Mesendoderm (in vitro differentiated cells): ENCODE data around the gene RUNX3.

Experiments used
- DNase-seq: peaks from one replicate; pipeline ENCODE4 v3.0.0; 2013
- H2AK5ac ChIP-seq: 2 replicates; pipeline ENCODE4 v1.6.1; 2013; ENCODE audit warnings: low read length, inconsistent platforms
- H2BK120ac ChIP-seq: 2 replicates; pipeline ENCODE4 v1.6.1; 2013; ENCODE audit warnings: low read depth, mild to moderate bottlenecking, low read length, moderate library complexity, mixed read lengths
- H2BK15ac ChIP-seq: replicated peaks from 2 replicates; pipeline ENCODE4 v1.6.1; 2013; ENCODE audit warnings: low read depth, mild to moderate bottlenecking, moderate library complexity
- H2BK5ac ChIP-seq: 2 replicates; pipeline ENCODE4 v1.6.1; 2013; ENCODE audit warnings: low read length, inconsistent platforms
- H3K18ac ChIP-seq: 2 replicates; pipeline ENCODE4 v1.6.1; 2013; ENCODE audit warnings: mild to moderate bottlenecking, low read length, mixed read lengths
- H3K23ac ChIP-seq: one replicate; pipeline ENCODE4 v1.6.1; 2013; ENCODE audit warnings: low read length
- H3K27ac ChIP-seq: 2 replicates; pipeline ENCODE4 v1.5.1; 2013; ENCODE audit warnings: low read depth, mild to moderate bottlenecking, inconsistent platforms, low read length, moderate library complexity
- H3K27me3 ChIP-seq: 2 replicates; pipeline ENCODE4 v1.6.1; 2013; ENCODE audit warnings: low read length, control low read depth, mild to moderate bottlenecking, inconsistent platforms; ENCODE audit not compliant: insufficient read depth, poor library complexity
- H3K36me3 ChIP-seq: 2 replicates; pipeline ENCODE4 v1.6.1; 2013; ENCODE audit warnings: low read length, inconsistent platforms; ENCODE audit not compliant: control insufficient read depth, insufficient read depth
- H3K4ac ChIP-seq: one replicate; pipeline ENCODE4 v1.6.1; 2013; ENCODE audit warnings: low read depth, mild to moderate bottlenecking, low read length, moderate library complexity
- H3K4me1 ChIP-seq: 2 replicates; pipeline ENCODE4 v1.6.1; 2013; ENCODE audit warnings: low read depth, low read length, inconsistent platforms; ENCODE audit not compliant: control insufficient read depth
- H3K4me2 ChIP-seq: 2 replicates; pipeline ENCODE4 v1.6.1; 2013; ENCODE audit warnings: low read length
- H3K4me3 ChIP-seq: 2 replicates; pipeline ENCODE4 v1.5.1; 2013; ENCODE audit warnings: mild to moderate bottlenecking, low read length
- H3K56ac ChIP-seq: one replicate; pipeline ENCODE4 v1.6.1; 2013; ENCODE audit warnings: low read length
- H3K79me1 ChIP-seq: 2 replicates; pipeline ENCODE4 v1.6.1; 2013; ENCODE audit warnings: low read length, inconsistent platforms
- H3K79me2 ChIP-seq: 2 replicates; pipeline ENCODE4 v1.6.1; 2013; ENCODE audit warnings: mild to moderate bottlenecking, low read length; ENCODE audit not compliant: control insufficient read depth, insufficient read depth
- H3K9ac ChIP-seq: 2 replicates; pipeline ENCODE4 v1.6.1; 2013; ENCODE audit warnings: low read length, inconsistent platforms
- H4K5ac ChIP-seq: one replicate; pipeline ENCODE4 v1.6.1; 2013; ENCODE audit warnings: low read length
- H4K8ac ChIP-seq: one replicate; pipeline ENCODE4 v1.6.1; 2013; ENCODE audit warnings: low read depth, mild to moderate bottlenecking, control low read depth, low read length, moderate library complexity
- WGBS: extraction: QIAGEN DNeasy Blood & Tissue Kit; methylation state at CpG from one replicate; pipeline ENCODE4 v1.1.7; 2013; ENCODE audit warnings: low lambda C conversion rate, missing lambda C conversion rate; ENCODE audit not compliant: insufficient coverage; ENCODE audit errors: extremely low coverage; 5-methylcytosine and 5-hydroxymethylcytosine counted together

Gene RUNX3

DNA sequence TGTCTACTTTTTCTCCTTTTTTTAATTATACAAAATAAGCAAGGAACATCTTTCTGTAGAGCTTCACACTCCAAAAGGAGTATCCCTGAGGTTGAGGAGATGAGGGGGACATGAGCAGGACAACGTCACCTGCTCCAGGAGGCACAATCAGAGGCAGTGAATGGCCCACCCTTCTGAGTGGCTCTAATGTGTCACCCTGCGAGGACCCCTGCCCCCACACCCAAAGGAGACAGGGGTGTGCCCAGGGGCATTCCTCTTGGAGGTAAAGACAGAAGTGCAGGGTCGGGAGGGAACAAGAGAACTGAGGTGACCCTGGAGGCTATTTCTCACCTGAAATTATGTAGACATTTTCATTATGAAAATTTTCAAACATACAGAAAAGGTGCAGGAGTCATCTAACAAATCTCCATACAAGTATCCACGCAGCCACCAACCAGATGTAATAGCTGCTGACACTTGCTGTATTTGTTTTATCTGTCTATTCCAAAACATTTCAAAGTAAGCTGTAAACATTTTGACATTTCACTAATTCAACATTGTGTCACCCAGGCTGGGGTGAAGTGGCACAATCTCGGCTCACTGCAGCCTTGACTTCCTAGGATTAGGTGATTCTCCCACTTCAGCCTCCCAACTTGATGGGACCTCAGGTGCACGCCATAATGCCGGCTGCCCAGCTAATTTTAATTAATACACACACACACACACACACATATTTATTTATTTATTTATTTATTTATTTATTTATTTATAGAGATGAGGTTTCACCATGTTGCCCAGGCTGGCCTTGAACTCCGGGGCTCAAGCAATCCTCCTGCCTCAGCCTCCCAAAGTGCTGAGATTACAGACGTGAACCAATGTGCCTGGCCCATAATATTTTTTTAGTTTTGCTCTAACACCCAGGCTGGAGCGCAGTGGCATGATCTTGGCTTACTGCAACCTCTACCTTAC, 70.7 kb downstream of the RUNX3 start:
- Histone ChIP-seq H3K79me2 (no peaks in the 10 kb centered on the region), H3K9ac (no peak overlapping the region), H4K8ac (no peak overlapping the region), H2BK15ac (no peak overlapping the region), H3K56ac (no peak overlapping the region), H3K79me1 (no peaks in the 10 kb centered on the region), H3K27me3 (no peaks in the 10 kb centered on the region), H3K23ac (no peak overlapping the region), H3K4me1 (no peaks in the 10 kb centered on the region), H3K4ac (no peak overlapping the region), H2BK120ac (no peak overlapping the region), H3K36me3 (no peaks in the 10 kb centered on the region), H2AK5ac (no peak overlapping the region), H3K4me3 (no peak overlapping the region), H3K4me2 (no peak overlapping the region), H3K18ac (no peak overlapping the region), H2BK5ac (no peak overlapping the region), H3K27ac (no peak overlapping the region), H4K5ac (no peak overlapping the region)
- DNase-seq = no peak
- WGBS = no CpG with 5 or more reads among the region's 10 CpGs

- Histone ChIP-seq H3K79me1 (no peaks in the 10 kb centered on the region), H4K8ac (no peak overlapping the region), H3K4me1 (no peaks in the 10 kb centered on the region), H2BK15ac (no peak overlapping the region), H3K9ac (no peak overlapping the region), H3K4me3 (no peak overlapping the region), H2AK5ac (no peak overlapping the region), H3K27ac (no peak overlapping the region), H3K4me2 (no peak overlapping the region), H4K5ac (no peak overlapping the region), H3K27me3 (no peaks in the 10 kb centered on the region), H3K79me2 (no peaks in the 10 kb centered on the region), H3K18ac (no peak overlapping the region), H3K56ac (no peak overlapping the region), H2BK120ac (no peak overlapping the region), H3K23ac (no peak overlapping the region), H3K36me3 (no peaks in the 10 kb centered on the region), H2BK5ac (no peak overlapping the region), H3K4ac (no peak overlapping the region)
- DNase-seq = no peak
- WGBS = no CpG with 5 or more reads among the region's 1 CpG
These were observed 71.8 kb downstream of the RUNX3 start for GRCh38 chr1:24858277-24858676.

DNA sequence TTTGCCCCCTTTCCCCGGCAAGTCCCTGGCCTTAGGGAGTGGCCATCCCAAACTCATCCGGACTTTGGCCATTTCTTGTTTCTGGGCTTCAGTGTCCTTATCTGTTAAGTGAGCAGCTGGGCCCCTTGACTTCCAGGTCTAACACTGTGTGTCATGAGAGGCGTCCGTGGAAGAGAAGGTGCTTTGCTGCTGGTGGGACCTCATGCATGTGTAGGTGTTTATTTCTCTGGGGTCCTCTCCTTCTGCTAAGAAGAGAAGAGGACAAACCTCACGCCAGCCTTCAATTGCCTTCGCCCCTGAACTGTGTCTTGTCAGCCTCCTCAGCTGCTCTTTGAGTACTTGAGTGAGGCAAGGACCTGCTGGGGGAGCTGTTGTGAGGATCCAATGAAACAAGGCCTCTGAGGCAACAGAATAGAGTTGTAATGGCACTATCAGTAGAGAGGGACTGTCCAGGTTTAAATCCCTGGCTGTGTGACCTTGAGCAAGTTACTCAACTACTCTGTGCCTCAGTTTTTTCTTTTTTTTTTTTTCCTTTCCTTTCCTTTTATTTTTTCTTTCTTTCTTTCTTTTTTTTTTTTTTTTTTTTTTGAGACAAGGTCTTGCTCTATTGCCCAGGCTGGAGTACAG, 72.5 kb downstream of the RUNX3 start:
- Histone ChIP-seq H2BK120ac (no peak overlapping the region), H3K79me1 (no peaks in the 10 kb centered on the region), H2BK5ac (no peak overlapping the region), H3K56ac (no peak overlapping the region), H3K4ac (no peak overlapping the region), H3K9ac (no peak overlapping the region), H3K4me3 (no peak overlapping the region), H3K36me3 (no peaks in the 10 kb centered on the region), H2AK5ac (no peak overlapping the region), H4K5ac (no peak overlapping the region), H3K18ac (no peak overlapping the region), H3K23ac (no peak overlapping the region), H3K27me3 (no peaks in the 10 kb centered on the region), H3K79me2 (no peaks in the 10 kb centered on the region), H3K4me2 (no peak overlapping the region), H4K8ac (no peak overlapping the region), H3K27ac (no peak overlapping the region), H3K4me1 (no peaks in the 10 kb centered on the region), H2BK15ac (no peak overlapping the region)
- peak; percentile 63 for DNase-seq
- no CpG with 5 or more reads among the region's 6 CpGs for WGBS

- H2BK15ac ChIP-seq = no peak overlapping the region
- no peaks in the 10 kb centered on the region for H3K4me1 ChIP-seq
- H4K8ac ChIP-seq = no peak overlapping the region
- H3K4ac ChIP-seq = no peak overlapping the region
- no peaks in the 10 kb centered on the region for H3K27me3 ChIP-seq
- no peak overlapping the region for H2BK5ac ChIP-seq
- H3K23ac ChIP-seq = no peak overlapping the region
- no peak overlapping the region for H3K4me2 ChIP-seq
- H3K9ac ChIP-seq = no peak overlapping the region
- H3K56ac ChIP-seq = no peak overlapping the region
- no peak overlapping the region for H4K5ac ChIP-seq
- H3K79me1 ChIP-seq = no peaks in the 10 kb centered on the region
- H3K36me3 ChIP-seq = no peaks in the 10 kb centered on the region
- no peak for DNase-seq
- no peak overlapping the region for H2BK120ac ChIP-seq
- H3K18ac ChIP-seq = no peak overlapping the region
- H3K79me2 ChIP-seq = no peaks in the 10 kb centered on the region
- no peak overlapping the region for H3K4me3 ChIP-seq
- no peak overlapping the region for H3K27ac ChIP-seq
- WGBS = no CpG with 5 or more reads among the region's 16 CpGs
- no peak overlapping the region for H2AK5ac ChIP-seq
These were observed 73.1 kb downstream of the RUNX3 start for GRCh38 chr1:24856787-24857506.

DNA sequence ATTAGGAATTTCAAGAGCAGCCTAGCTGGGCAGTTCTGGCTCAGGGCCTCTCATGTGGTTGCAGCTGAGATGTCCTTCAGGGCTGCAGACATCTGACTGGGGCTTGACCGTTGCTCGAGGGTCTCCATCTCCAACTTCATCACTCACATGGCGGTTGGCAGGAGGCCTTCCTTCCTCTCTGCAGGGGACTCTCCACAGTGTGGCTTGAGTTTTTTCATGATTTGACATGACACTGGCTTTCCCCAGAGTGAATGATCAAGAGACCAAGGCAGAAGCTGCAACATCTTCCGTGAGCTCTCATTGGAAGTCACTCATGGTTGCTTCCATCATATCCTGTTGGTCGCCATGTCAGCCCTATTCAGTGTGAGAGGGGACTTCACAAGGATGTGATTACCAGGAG, 74.6 kb downstream of the RUNX3 start:
- no peak overlapping the region for H2BK120ac ChIP-seq
- no peak overlapping the region for H3K4me2 ChIP-seq
- no peaks in the 10 kb centered on the region for H3K4me1 ChIP-seq
- no peak overlapping the region for H2AK5ac ChIP-seq
- no peak overlapping the region for H3K27ac ChIP-seq
- H3K18ac ChIP-seq = no peak overlapping the region
- H4K5ac ChIP-seq = no peak overlapping the region
- no peaks in the 10 kb centered on the region for H3K79me1 ChIP-seq
- H3K56ac ChIP-seq = no peak overlapping the region
- no peak overlapping the region for H2BK15ac ChIP-seq
- no peak overlapping the region for H3K23ac ChIP-seq
- H3K79me2 ChIP-seq = no peaks in the 10 kb centered on the region
- H3K9ac ChIP-seq = no peak overlapping the region
- no peak overlapping the region for H2BK5ac ChIP-seq
- no peak overlapping the region for H3K4me3 ChIP-seq
- no peak for DNase-seq
- H3K27me3 ChIP-seq = no peaks in the 10 kb centered on the region
- H3K4ac ChIP-seq = no peak overlapping the region
- WGBS = no CpG with 5 or more reads among the region's 5 CpGs
- H3K36me3 ChIP-seq = no peaks in the 10 kb centered on the region
- H4K8ac ChIP-seq = no peak overlapping the region
